ENCODE data around the gene GBP1. TPM values are rescaled to one million over a fixed set of nuclear protein-coding genes. Genes with fewer than 3 reads are reported as not detected.

GBP1 gene
- total RNA-seq, 2 donors from 2014 or later: not detected

- no peaks in the 10 kb centered on the region for H3K27me3 ChIP-seq (ENCODE audit: control insufficient read depth, insufficient read depth, low read length, poor library complexity, severe bottlenecking)
- TF ChIP-seq, protein P1, sequence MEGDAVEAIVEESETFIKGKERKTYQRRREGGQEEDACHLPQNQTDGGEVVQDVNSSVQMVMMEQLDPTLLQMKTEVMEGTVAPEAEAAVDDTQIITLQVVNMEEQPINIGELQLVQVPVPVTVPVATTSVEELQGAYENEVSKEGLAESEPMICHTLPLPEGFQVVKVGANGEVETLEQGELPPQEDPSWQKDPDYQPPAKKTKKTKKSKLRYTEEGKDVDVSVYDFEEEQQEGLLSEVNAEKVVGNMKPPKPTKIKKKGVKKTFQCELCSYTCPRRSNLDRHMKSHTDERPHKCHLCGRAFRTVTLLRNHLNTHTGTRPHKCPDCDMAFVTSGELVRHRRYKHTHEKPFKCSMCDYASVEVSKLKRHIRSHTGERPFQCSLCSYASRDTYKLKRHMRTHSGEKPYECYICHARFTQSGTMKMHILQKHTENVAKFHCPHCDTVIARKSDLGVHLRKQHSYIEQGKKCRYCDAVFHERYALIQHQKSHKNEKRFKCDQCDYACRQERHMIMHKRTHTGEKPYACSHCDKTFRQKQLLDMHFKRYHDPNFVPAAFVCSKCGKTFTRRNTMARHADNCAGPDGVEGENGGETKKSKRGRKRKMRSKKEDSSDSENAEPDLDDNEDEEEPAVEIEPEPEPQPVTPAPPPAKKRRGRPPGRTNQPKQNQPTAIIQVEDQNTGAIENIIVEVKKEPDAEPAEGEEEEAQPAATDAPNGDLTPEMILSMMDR (conservative IDR thresholded peaks at IDR 0.05): no peak
- H3K27ac ChIP-seq (ENCODE audit: low read depth, low read length): no peak overlapping the region
- H3K27me3 Mint-ChIP-seq (ENCODE audit: insufficient read depth): peaks cover 1% of the 10 kb centered on the region
- H3K9ac ChIP-seq (ENCODE audit: extremely low read depth, low read length, poor library complexity, severe bottlenecking): no peak overlapping the region
- no peaks in the 10 kb centered on the region for H3K36me3 ChIP-seq (ENCODE audit: control insufficient read depth, insufficient read depth, low read length)
- no peaks in the 10 kb centered on the region for H3K9me3 ChIP-seq (ENCODE audit: control insufficient read depth, low read length)
- H3K4me3 Mint-ChIP-seq: no peak overlapping the region
- WGBS, 2 experiments (ENCODE audit: insufficient coverage in 1 of 2, insufficient read length in 1 of 2): 75 to 94% methylated on average over 1 of the region's 1 CpG
- H3K4me1 Mint-ChIP-seq: no peaks in the 10 kb centered on the region
- no peaks in the 10 kb centered on the region for H3K36me3 Mint-ChIP-seq (ENCODE audit: low read depth)
- H3K9me3 Mint-ChIP-seq: peaks cover 5% of the 10 kb centered on the region
- H3K4me1 ChIP-seq (ENCODE audit: control insufficient read depth, insufficient read depth, low read length): no peaks in the 10 kb centered on the region
- no peak overlapping the region for H3K4me3 ChIP-seq (ENCODE audit: low read length)
- H3K27ac Mint-ChIP-seq: no peak overlapping the region
- DNase-seq: no peak
Observed at GRCh38 chr1:89070509-89070908, 5.5 kb upstream of the GBP1 start.

DNA sequence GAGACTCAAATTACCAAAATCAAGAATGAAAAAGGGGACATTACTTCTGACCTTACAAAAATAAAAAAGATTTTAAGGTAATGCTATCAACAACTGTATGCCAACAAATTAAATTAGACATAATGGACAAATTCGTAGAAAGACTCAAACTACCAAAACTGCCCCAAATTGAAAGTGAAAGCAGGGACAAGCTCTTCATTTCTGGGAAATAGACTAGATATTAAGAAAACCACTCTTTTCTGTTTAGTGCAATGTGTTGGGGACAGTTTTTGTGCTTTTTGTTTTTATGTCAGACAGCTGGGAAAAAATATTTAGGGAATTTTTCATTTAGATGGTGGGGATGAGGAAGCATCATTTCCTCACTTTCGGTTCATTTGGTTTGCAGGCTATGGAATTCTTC is 4.9 kb upstream of the GBP1 start:
- no peaks in the 10 kb centered on the region for H3K9me3 ChIP-seq (ENCODE audit: control insufficient read depth, low read length)
- Mint-ChIP-seq H3K4me1 (no peaks in the 10 kb centered on the region), H3K27ac (no peak overlapping the region), H3K27me3 (ENCODE audit: insufficient read depth) (peaks cover 1% of the 10 kb centered on the region), H3K9me3 (peaks cover 5% of the 10 kb centered on the region), H3K36me3 (ENCODE audit: low read depth) (no peaks in the 10 kb centered on the region), H3K4me3 (no peak overlapping the region)
- no peaks in the 10 kb centered on the region for H3K27me3 ChIP-seq (ENCODE audit: control insufficient read depth, insufficient read depth, low read length, poor library complexity, severe bottlenecking)
- TF ChIP-seq, protein P1 (conservative IDR thresholded peaks at IDR 0.05): no peak
- no peak for DNase-seq
- H3K27ac ChIP-seq (ENCODE audit: low read depth, low read length): no peak overlapping the region
- 95% methylated on average over 2 of the region's 2 CpGs; no CpG with 5 or more reads in 1 of the 2 experiments for WGBS, 2 experiments (ENCODE audit: insufficient coverage in 1 of 2, insufficient read length in 1 of 2)
- H3K9ac ChIP-seq (ENCODE audit: extremely low read depth, low read length, poor library complexity, severe bottlenecking): no peak overlapping the region
- H3K4me1 ChIP-seq (ENCODE audit: control insufficient read depth, insufficient read depth, low read length): no peaks in the 10 kb centered on the region
- H3K36me3 ChIP-seq (ENCODE audit: control insufficient read depth, insufficient read depth, low read length): no peaks in the 10 kb centered on the region
- H3K4me3 ChIP-seq (ENCODE audit: low read length): no peak overlapping the region

GRCh38 chr1:89068291-89068690 is 3.3 kb upstream of the GBP1 start:
- Histone ChIP-seq H3K4me1 (ENCODE audit: control insufficient read depth, insufficient read depth, low read length) (peaks cover 3% of the 10 kb centered on the region), H3K27me3 (ENCODE audit: control insufficient read depth, insufficient read depth, low read length, poor library complexity, severe bottlenecking) (no peaks in the 10 kb centered on the region), H3K4me3 (ENCODE audit: low read length) (no peak overlapping the region), H3K27ac (ENCODE audit: low read depth, low read length) (no peak overlapping the region), H3K36me3 (ENCODE audit: control insufficient read depth, insufficient read depth, low read length) (no peaks in the 10 kb centered on the region), H3K9me3 (ENCODE audit: control insufficient read depth, low read length) (no peaks in the 10 kb centered on the region), H3K9ac (ENCODE audit: extremely low read depth, low read length, poor library complexity, severe bottlenecking) (no peak overlapping the region)
- Mint-ChIP-seq H3K9me3 (no peaks in the 10 kb centered on the region), H3K36me3 (ENCODE audit: low read depth) (no peaks in the 10 kb centered on the region), H3K4me1 (peaks cover 7% of the 10 kb centered on the region), H3K27me3 (ENCODE audit: insufficient read depth) (no peaks in the 10 kb centered on the region), H3K27ac (no peak overlapping the region), H3K4me3 (no peak overlapping the region)
- TF ChIP-seq, protein P1 (conservative IDR thresholded peaks at IDR 0.05): no peak
- no peak for DNase-seq

All from endodermal cell (in vitro differentiated cells).